Prostate gland (tissue), 2 donors: ENCODE results near the gene STX1B.

Experiments
- POLR2A ChIP-seq: fragments of 450-650 bp; IDR thresholded peaks from one replicate; pipeline ENCODE4 v1.6.1; 2016; ENCODE audit warnings: antibody characterized with exemption, mild to moderate bottlenecking
- POLR2AphosphoS5 ChIP-seq: sonication (generic); formaldehyde crosslinking; IDR thresholded peaks from one replicate; pipeline ENCODE4 v1.6.1; 2017; ENCODE audit warnings: antibody characterized with exemption
- TF ChIP-seq, protein P1 (sequence below), 4 experiments: fragments of 200-600 bp in 2 of 4; fragments of 450-650 bp in 2 of 4; sonication (generic) in 2 of 4; IDR thresholded peaks; 1 replicate in 3 of 4; 2 replicates in 1 of 4; pipeline ENCODE4 v1.5.1; 2016 to 2019; ENCODE audit warnings: antibody characterized with exemption in 4 of 4, mild to moderate bottlenecking in 2 of 4, moderate library complexity in 2 of 4

DNA sequence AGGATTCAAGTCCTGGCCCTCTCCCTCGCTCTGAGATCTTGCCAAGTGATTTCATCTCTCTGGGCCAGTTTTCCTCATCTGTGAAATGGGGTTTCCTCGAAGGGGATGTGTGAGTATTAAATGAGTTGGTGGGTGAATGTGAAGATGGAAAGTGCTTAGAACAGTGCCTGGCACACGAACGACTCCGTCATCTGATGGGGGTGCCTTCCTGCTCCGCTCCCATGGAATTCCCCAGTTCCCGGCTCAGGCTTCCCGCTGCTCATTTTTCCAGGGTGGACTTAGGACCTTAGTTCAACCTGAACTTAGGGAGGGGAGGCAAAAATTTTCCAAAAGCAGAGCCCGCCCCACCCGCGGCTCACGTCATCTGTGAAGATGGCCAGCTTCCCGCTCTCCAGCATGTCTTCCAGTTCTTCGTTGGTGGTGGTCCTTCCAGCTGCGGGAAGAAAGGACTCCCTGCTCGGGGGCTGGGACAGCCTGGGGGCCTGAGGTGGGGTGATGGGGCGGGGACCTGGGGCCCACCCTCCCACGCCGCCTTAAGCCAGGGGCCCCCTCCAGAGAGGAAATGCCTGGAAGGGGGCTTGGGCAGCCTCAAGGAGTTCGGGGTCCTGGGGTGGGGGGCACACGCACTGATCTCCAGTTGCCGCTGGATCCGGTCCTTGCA is 14.0 kb downstream of the STX1B start:
- TF ChIP-seq, protein P1, sequence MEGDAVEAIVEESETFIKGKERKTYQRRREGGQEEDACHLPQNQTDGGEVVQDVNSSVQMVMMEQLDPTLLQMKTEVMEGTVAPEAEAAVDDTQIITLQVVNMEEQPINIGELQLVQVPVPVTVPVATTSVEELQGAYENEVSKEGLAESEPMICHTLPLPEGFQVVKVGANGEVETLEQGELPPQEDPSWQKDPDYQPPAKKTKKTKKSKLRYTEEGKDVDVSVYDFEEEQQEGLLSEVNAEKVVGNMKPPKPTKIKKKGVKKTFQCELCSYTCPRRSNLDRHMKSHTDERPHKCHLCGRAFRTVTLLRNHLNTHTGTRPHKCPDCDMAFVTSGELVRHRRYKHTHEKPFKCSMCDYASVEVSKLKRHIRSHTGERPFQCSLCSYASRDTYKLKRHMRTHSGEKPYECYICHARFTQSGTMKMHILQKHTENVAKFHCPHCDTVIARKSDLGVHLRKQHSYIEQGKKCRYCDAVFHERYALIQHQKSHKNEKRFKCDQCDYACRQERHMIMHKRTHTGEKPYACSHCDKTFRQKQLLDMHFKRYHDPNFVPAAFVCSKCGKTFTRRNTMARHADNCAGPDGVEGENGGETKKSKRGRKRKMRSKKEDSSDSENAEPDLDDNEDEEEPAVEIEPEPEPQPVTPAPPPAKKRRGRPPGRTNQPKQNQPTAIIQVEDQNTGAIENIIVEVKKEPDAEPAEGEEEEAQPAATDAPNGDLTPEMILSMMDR (IDR thresholded peaks at IDR 0.05) = no peak
- TF ChIP-seq POLR2A = no peak
- no peak for TF ChIP-seq POLR2AphosphoS5
